K562 (cell line): ENCODE measurements around the gene XRCC3. TPM values are rescaled to one million over a fixed set of nuclear protein-coding genes. Genes with fewer than 3 reads are reported as not detected.

Experiments used
- ARID2 ChIP-seq: fragments of 450-650 bp; IDR thresholded peaks from 2 replicates; pipeline ENCODE4 v1.6.1; 2017; ENCODE audit warnings: antibody characterized with exemption, mild to moderate bottlenecking
- DNMT1 ChIP-seq: fragments of 450-650 bp; IDR thresholded peaks from 2 replicates; pipeline ENCODE4 v1.6.1; 2016; ENCODE audit warnings: antibody characterized with exemption, mild to moderate bottlenecking
- ELK3 ChIP-seq: fragments of 450-650 bp; formaldehyde crosslinking; IDR thresholded peaks from 2 replicates; pipeline ENCODE4 v1.4.0; 2020; ENCODE audit warnings: mild to moderate bottlenecking
- KDM5B ChIP-seq: fragments of 200-600 bp; sonication (generic); IDR thresholded peaks from 2 replicates; pipeline ENCODE4 v1.6.1; 2012; ENCODE audit warnings: low read depth, mild to moderate bottlenecking, moderate library complexity, low read length, control low read depth, inconsistent platforms; ENCODE audit not compliant: insufficient replicate concordance
- MLLT1 ChIP-seq, 2 experiments: fragments of 450-650 bp; IDR thresholded peaks; 2 replicates each; pipeline ENCODE4 v1.6.1; 2016
- PTBP1 ChIP-seq: fragments of 200-400 bp; formaldehyde crosslinking; IDR thresholded peaks from 2 replicates; pipeline ENCODE4 v1.6.1; 2017; ENCODE audit warnings: low read depth, low read length
- RBBP5 ChIP-seq: fragments of 200-600 bp; sonication (generic); IDR thresholded peaks from 2 replicates; pipeline ENCODE4 v1.6.1; 2012; ENCODE audit warnings: borderline replicate concordance, mild to moderate bottlenecking, low read length, control low read depth, inconsistent platforms; ENCODE audit not compliant: insufficient read depth, poor library complexity, severe bottlenecking
- SMARCE1 ChIP-seq: fragments of 450-650 bp; IDR thresholded peaks from 2 replicates; pipeline ENCODE4 v1.7.1; 2016; ENCODE audit warnings: mild to moderate bottlenecking
- ZNF318 ChIP-seq, 2 experiments: fragments of 450-650 bp; IDR thresholded peaks; 2 replicates each; pipeline ENCODE4 v1.6.1; 2016; ENCODE audit warnings: mild to moderate bottlenecking in 2 of 2, borderline replicate concordance in 1 of 2, low read depth in 1 of 2, moderate library complexity in 1 of 2
- ZNF408 ChIP-seq: fragments of 250-450 bp; sonication (Bioruptor Pico); IDR thresholded peaks from 2 replicates; pipeline ENCODE4 v1.4.0; 2020; ENCODE audit warnings: low read depth, mild to moderate bottlenecking, moderate library complexity
- ZNF507 ChIP-seq: conservative IDR thresholded peaks from 2 replicates; pipeline ENCODE4 v1.6.1; 2017; ENCODE audit warnings: missing genetic modification characterization, missing compliant biosample characterization
- ZNF57 ChIP-seq: fragments of 450-650 bp; formaldehyde crosslinking; IDR thresholded peaks from 2 replicates; pipeline ENCODE4 v1.4.0; 2020; ENCODE audit warnings: mild to moderate bottlenecking, moderate library complexity
- ZNF639 ChIP-seq, 2 experiments: fragments of 200-800 bp in 1 of 2; sonication (Bioruptor generic) in 1 of 2; sonication (generic) in 1 of 2; formaldehyde crosslinking in 1 of 2; IDR thresholded peaks in 1 of 2; conservative IDR thresholded peaks in 1 of 2; 2 replicates each; pipeline versions ENCODE4 v1.5.0 to v1.6.1; 2016 to 2020; ENCODE audit warnings: missing compliant biosample characterization in 1 of 2, missing genetic modification characterization in 1 of 2, missing genetic modification reagents in 1 of 2
- polyA plus RNA-seq, 8 experiments: library from polyadenylated mRNA; depleted of rRNA in 4 of 8; stranded (reverse) in 5 of 8; unstranded in 3 of 8; fragments of >200 nt; fragmentation: Nextera tagmentation in 2 of 8; fragmentation: Illumina TruSeq in 1 of 8; extraction: Ambion mirVana in 2 of 8; extraction: Trizol in 1 of 8; gene quantifications; 2 replicates each; pipeline versions ENCODE4 v1.2.1 to v1.2.3, GENCODE V29; 2011 to 2014; ENCODE audit warnings: inconsistent platforms in 1 of 8, missing spikeins in 1 of 8
- total RNA-seq, 7 experiments: library from RNA; depleted of rRNA in 6 of 7; stranded (reverse); fragments of >200 nt in 6 of 7; fragmentation: Illumina TruSeq in 2 of 7; extraction: Trizol in 2 of 7; gene quantifications; 2 replicates each; pipeline versions ENCODE4 v1.2.1 to v1.2.3, GENCODE V29; 2011 to 2021; ENCODE audit warnings: low replicate concordance in 1 of 7

XRCC3 gene
- total and polyA plus RNA-seq, 9 of the 15 experiments (the other 6 are each of a cell fraction or from before 2014, with no cell fraction given) = 0.34 to 59.3 (median 30.3) TPM

GRCh38 chr14:103715052-103716000 is at the start of gene XRCC3, which contains the start of gene ZFYVE21 (continued):
- TF ChIP-seq ELK3 (CRISPR knock-in tag) (no peak), DNMT1 (no peak), PTBP1 (no peak), ZNF408 (CRISPR knock-in tag) (no peak), ZNF57 (no peak), ZNF639 (CRISPR knock-in tag; conservative IDR thresholded peaks at IDR 0.05 in 1 of 2, IDR thresholded peaks at IDR 0.05 in 1 of 2) (no peak), ARID2 (no peak), MLLT1 (IDR thresholded peaks at IDR 0.05) (peak in 1 of 2 experiments; percentile 96; a peak in 1 of 4 replicates), RBBP5 (no peak), KDM5B (no peak), SMARCE1 (no peak), ZNF507 (tag) (no peak), ZNF318 (IDR thresholded peaks at IDR 0.05; ENCODE audit: borderline replicate concordance in 1 of 2, low read depth in 1 of 2) (no peak)
